Neuronal stem cell (in vitro differentiated cells): ENCODE data around the gene SYNE3.

ENCODE experiments used
- DNase-seq: peaks from one replicate; pipeline ENCODE4 v3.0.0-alpha.2; 2013; ENCODE audit warnings: low spot score
- H2AFZ ChIP-seq: one replicate; pipeline ENCODE4 v1.6.1; 2013; ENCODE audit warnings: mild to moderate bottlenecking, low read length, inconsistent platforms
- H2AK5ac ChIP-seq: 2 replicates; pipeline ENCODE4 v1.6.1; 2013; ENCODE audit warnings: low read depth, mild to moderate bottlenecking, inconsistent platforms, low read length, moderate library complexity, mixed read lengths
- H2BK120ac ChIP-seq: 2 replicates; pipeline ENCODE4 v1.6.1; 2013; ENCODE audit warnings: low read depth, mild to moderate bottlenecking, inconsistent platforms, low read length, moderate library complexity, mixed read lengths
- H2BK12ac ChIP-seq: one replicate; pipeline ENCODE4 v1.6.1; 2013; ENCODE audit warnings: low read length, inconsistent platforms
- H2BK15ac ChIP-seq: 2 replicates; pipeline ENCODE4 v1.6.1; 2013; ENCODE audit warnings: mild to moderate bottlenecking, low read length, inconsistent platforms, mixed read lengths
- H2BK5ac ChIP-seq: one replicate; pipeline ENCODE4 v1.6.1; 2013; ENCODE audit warnings: inconsistent platforms, mild to moderate bottlenecking, low read length, moderate library complexity
- H3K14ac ChIP-seq: one replicate; pipeline ENCODE4 v1.6.1; 2013; ENCODE audit warnings: low read length, inconsistent platforms
- H3K18ac ChIP-seq: 2 replicates; pipeline ENCODE4 v1.6.1; 2013; ENCODE audit warnings: low read length, inconsistent platforms
- H3K23ac ChIP-seq: 2 replicates; pipeline ENCODE4 v1.6.1; 2013; ENCODE audit warnings: low read depth, mild to moderate bottlenecking, mixed read lengths, low read length, inconsistent platforms; ENCODE audit not compliant: poor library complexity
- H3K27ac ChIP-seq: replicated peaks from 3 replicates; pipeline ENCODE4 v1.5.1; 2013; ENCODE audit warnings: low read length, inconsistent platforms
- H3K27me3 ChIP-seq, 3 experiments: 2 replicates each; pipeline ENCODE4 v1.6.1; 2013; ENCODE audit warnings: low read length in 3 of 3, mild to moderate bottlenecking in 2 of 3, inconsistent platforms in 1 of 3, low read depth in 1 of 3, mixed read lengths in 1 of 3, moderate library complexity in 1 of 3; ENCODE audit not compliant: control insufficient read depth in 3 of 3, insufficient read depth in 3 of 3
- H3K36me3 ChIP-seq, 2 donors: replicated peaks in 1 of 2; 2 replicates each; pipeline ENCODE4 v1.6.1; 2013; ENCODE audit warnings: low read length in 2 of 2; ENCODE audit not compliant: control insufficient read depth in 2 of 2, insufficient read depth in 2 of 2
- H3K4ac ChIP-seq: 2 replicates; pipeline ENCODE4 v1.6.1; 2013; ENCODE audit warnings: inconsistent platforms, mild to moderate bottlenecking, low read length, moderate library complexity
- H3K4me1 ChIP-seq, 2 donors: 1 replicate in 1 of 2; 2 replicates in 1 of 2; pipeline ENCODE4 v1.6.1; 2013; ENCODE audit warnings: low read length in 2 of 2, low read depth in 1 of 2; ENCODE audit not compliant: control insufficient read depth in 2 of 2, insufficient read depth in 1 of 2
- H3K4me2 ChIP-seq: one replicate; pipeline ENCODE4 v1.6.1; 2013; ENCODE audit warnings: mild to moderate bottlenecking, low read length, inconsistent platforms; ENCODE audit not compliant: insufficient read depth, poor library complexity, severe bottlenecking
- H3K4me3 ChIP-seq, 2 donors: 2 replicates each; pipeline ENCODE4 v1.5.1; 2013; ENCODE audit warnings: low read length in 2 of 2, mild to moderate bottlenecking in 2 of 2, inconsistent platforms in 1 of 2, moderate library complexity in 1 of 2
- H3K79me1 ChIP-seq: one replicate; pipeline ENCODE4 v1.6.1; 2013; ENCODE audit warnings: low read depth, mild to moderate bottlenecking, inconsistent platforms, low read length, moderate library complexity
- H3K9ac ChIP-seq: one replicate; pipeline ENCODE4 v1.6.1; 2013; ENCODE audit warnings: mild to moderate bottlenecking, low read depth, low read length, inconsistent platforms; ENCODE audit not compliant: poor library complexity
- H3K9me3 ChIP-seq, 2 donors: replicated peaks in 1 of 2; 2 replicates each; pipeline versions ENCODE3 to v1.6.1; 2013; ENCODE audit warnings: low read length in 2 of 2, mild to moderate bottlenecking in 2 of 2, inconsistent platforms in 1 of 2, low read depth in 1 of 2, mixed read lengths in 1 of 2, moderate library complexity in 1 of 2; ENCODE audit not compliant: control insufficient read depth in 2 of 2, insufficient read depth in 1 of 2
- H4K8ac ChIP-seq: one replicate; pipeline ENCODE4 v1.6.1; 2013; ENCODE audit warnings: low read depth, mild to moderate bottlenecking, inconsistent platforms, low read length, moderate library complexity
- H4K91ac ChIP-seq: one replicate; pipeline ENCODE4 v1.6.1; 2013; ENCODE audit warnings: low read length, low read depth, mild to moderate bottlenecking, inconsistent platforms; ENCODE audit not compliant: poor library complexity
- WGBS, 2 donors: extraction: QIAGEN DNeasy Blood & Tissue Kit; methylation state at CpG; one replicate each; pipeline ENCODE4 v1.1.7; 2013; ENCODE audit warnings: missing lambda C conversion rate in 2 of 2, mixed read lengths in 1 of 2; ENCODE audit not compliant: insufficient read length in 2 of 2, insufficient replicate concordance in 1 of 2; ENCODE audit errors: extremely low coverage in 2 of 2; 5-methylcytosine and 5-hydroxymethylcytosine counted together

Gene SYNE3

DNA sequence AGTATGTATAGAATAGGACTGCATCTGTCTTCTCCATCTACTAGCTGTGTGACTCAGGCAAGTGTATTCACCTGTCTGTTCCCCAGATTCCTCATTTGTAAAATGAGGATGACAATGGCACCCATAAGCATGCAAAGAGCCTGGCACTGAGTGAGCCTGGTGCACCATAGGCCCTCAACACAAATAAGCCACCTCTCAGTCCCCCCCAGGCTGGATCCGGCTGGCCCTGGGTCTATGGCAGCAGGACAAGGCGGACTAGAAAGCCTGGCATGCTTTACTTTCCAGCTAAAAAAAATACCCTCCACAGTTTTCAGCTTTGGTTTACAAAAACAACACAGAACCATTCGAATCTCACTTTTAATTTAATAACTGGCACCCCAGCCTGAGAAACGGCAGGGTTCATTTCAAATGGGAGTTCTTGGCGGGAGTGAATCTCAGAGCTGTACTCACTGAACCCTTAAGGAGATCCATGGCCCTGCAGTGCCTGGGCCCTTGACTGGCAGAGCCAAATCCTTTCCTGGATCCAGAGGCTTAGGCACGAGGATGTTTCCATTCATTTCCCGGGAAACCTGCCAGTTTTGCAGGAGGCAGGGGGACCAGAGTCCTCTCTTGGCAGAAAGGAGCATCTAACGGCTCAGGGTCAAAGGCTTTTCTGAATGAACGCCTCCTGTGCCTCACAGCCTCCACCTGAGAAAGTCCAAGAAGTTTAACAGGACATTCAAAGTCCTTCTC lies 17.7 kb downstream of the SYNE3 start:
- Histone ChIP-seq H3K4me2 (no peak overlapping the region), H3K14ac (no peak overlapping the region), H3K27ac (no peak overlapping the region), H2BK120ac (no peak overlapping the region), H3K9ac (no peak overlapping the region), H3K27me3 (peaks cover 0 to 17% (median 0%) of the 10 kb centered on the region in 3 experiments), H2AFZ (no peak overlapping the region), H3K9me3 (no peaks in the 10 kb centered on the region), H3K36me3 (no peaks in the 10 kb centered on the region), H3K4me3 (no peak overlapping the region), H3K4ac (no peak overlapping the region), H3K18ac (no peak overlapping the region), H3K23ac (no peak overlapping the region), H3K79me1 (no peaks in the 10 kb centered on the region), H3K4me1 (peaks cover 8 to 9% of the 10 kb centered on the region in 2 donors), H4K91ac (no peak overlapping the region), H4K8ac (no peak overlapping the region), H2AK5ac (no peak overlapping the region), H2BK12ac (no peak overlapping the region), H2BK15ac (no peak overlapping the region), H2BK5ac (no peak overlapping the region)
- no peak for DNase-seq
- WGBS, 2 donors, result no CpG with 5 or more reads among the region's 9 CpGs

DNA sequence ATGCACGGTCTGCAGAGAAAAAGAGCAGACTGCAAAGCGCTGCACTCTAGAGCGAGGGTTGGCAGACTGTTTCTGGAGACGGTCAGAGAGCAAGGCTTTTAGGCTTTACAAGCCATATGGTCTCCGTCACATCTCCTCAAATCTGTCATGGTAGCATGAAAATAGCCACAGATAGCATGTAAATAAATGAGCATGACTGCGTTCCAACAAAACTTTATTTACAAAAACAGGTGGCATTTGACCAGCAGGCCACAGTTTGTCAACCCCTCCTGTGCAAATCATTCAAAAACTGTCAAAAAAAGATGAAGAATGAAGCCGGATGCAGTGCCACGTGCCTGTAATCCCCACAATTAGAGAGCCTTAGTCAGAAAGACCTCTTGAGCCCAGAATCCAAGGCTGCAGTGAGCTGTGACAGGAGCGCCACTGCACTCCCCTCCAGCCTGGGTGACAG lies 18.9 kb downstream of the SYNE3 start:
- Histone ChIP-seq H2BK15ac (no peak overlapping the region), H3K9me3 (no peaks in the 10 kb centered on the region), H2BK5ac (no peak overlapping the region), H3K4me3 (no peak overlapping the region), H3K36me3 (no peaks in the 10 kb centered on the region), H3K27ac (no peak overlapping the region), H2AK5ac (no peak overlapping the region), H2AFZ (no peak overlapping the region), H2BK12ac (no peak overlapping the region), H3K14ac (no peak overlapping the region), H4K91ac (no peak overlapping the region), H3K4ac (no peak overlapping the region), H3K4me1 (peaks cover 8 to 9% of the 10 kb centered on the region in 2 donors), H3K79me1 (no peaks in the 10 kb centered on the region), H3K9ac (no peak overlapping the region), H4K8ac (no peak overlapping the region), H3K23ac (no peak overlapping the region), H3K4me2 (no peak overlapping the region), H3K27me3 (peaks cover 0 to 17% (median 0%) of the 10 kb centered on the region in 3 experiments), H3K18ac (no peak overlapping the region), H2BK120ac (no peak overlapping the region)
- WGBS, 2 donors, result no CpG with 5 or more reads among the region's 9 CpGs
- DNase-seq, result no peak

DNA sequence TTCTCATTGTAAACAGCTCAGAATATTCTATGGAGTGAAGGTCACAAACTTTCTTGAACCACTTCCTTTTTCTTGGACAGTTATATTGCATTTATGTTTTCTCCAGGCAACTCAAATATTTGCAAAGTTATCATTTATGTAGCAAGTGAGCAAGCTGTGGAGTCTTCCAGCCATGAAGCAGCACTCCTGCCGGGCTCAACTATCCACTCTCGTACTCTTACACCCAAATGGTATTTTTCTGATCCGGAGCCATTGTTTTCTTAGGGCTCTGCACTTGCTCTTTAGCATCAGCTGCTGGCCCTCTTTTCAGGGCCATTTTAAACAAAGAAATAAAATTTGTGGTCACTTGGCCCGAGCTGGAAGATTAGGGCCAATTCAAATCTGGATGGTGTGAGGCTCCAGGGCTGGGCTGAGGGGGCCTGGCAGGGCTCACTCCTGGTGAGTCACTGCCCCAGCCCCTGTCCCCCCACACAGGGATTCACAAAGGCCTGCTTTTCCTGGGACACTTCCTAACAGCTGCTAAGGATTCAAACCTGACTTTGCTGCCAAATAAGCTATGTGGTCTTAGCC lies 19.7 kb downstream of the SYNE3 start:
- H3K27ac ChIP-seq, result no peak overlapping the region
- H3K4ac ChIP-seq, result no peak overlapping the region
- H3K14ac ChIP-seq, result no peak overlapping the region
- no peak overlapping the region for H2BK15ac ChIP-seq
- H3K36me3 ChIP-seq, result no peaks in the 10 kb centered on the region
- H3K27me3 ChIP-seq, result peaks cover 0 to 13% (median 0%) of the 10 kb centered on the region in 3 experiments
- no peak overlapping the region for H3K18ac ChIP-seq
- H3K9ac ChIP-seq, result no peak overlapping the region
- no peak overlapping the region for H3K23ac ChIP-seq
- WGBS, 2 donors, result no CpG with 5 or more reads among the region's 4 CpGs
- H4K8ac ChIP-seq, result no peak overlapping the region
- H4K91ac ChIP-seq, result no peak overlapping the region
- no peak overlapping the region for H2BK120ac ChIP-seq
- no peak overlapping the region for H2BK12ac ChIP-seq
- H2BK5ac ChIP-seq, result no peak overlapping the region
- peaks cover 0 to 2% of the 10 kb centered on the region in 2 donors for H3K9me3 ChIP-seq
- DNase-seq, result no peak
- peaks cover 8 to 9% of the 10 kb centered on the region in 2 donors for H3K4me1 ChIP-seq
- no peak overlapping the region for H3K4me2 ChIP-seq
- no peaks in the 10 kb centered on the region for H3K79me1 ChIP-seq
- no peak overlapping the region for H3K4me3 ChIP-seq
- no peak overlapping the region for H2AK5ac ChIP-seq
- H2AFZ ChIP-seq, result no peak overlapping the region

DNA sequence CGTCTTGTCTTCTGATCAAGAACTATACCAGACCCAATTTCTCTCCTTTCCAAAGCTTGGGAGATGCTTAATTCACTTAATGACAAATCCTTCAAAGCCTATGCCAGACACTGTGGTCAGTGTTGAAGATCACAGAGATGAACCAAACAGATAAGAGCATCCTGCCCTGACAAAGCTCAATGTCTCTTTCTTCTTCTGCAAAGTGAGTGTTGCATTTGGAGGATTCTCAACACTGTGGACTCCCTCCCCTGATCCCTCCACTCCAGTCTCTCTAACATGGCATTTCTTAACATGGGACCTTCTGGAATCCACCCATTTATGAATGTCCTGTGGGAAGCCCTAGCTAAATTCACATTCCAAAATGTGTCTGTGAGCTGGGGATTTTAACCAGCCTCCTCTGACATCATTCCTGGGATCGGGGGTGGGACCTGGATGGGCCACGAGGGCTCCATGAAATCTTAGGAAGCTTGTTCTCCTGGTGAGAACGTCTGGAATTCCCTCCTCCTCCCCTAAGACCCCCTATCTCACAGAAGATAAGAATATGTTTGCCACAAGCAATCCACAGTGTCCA lies 20.3 kb downstream of the SYNE3 start:
- no CpG with 5 or more reads among the region's 4 CpGs for WGBS, 2 donors
- H3K27me3 ChIP-seq, result peaks cover 0 to 7% (median 0%) of the 10 kb centered on the region in 3 experiments
- H3K9me3 ChIP-seq, result peaks cover 0 to 2% of the 10 kb centered on the region in 2 donors
- no peak overlapping the region for H3K18ac ChIP-seq
- H2BK5ac ChIP-seq, result no peak overlapping the region
- H3K4me1 ChIP-seq, result peaks cover 8 to 9% of the 10 kb centered on the region in 2 donors
- no peak overlapping the region for H3K4ac ChIP-seq
- H2BK12ac ChIP-seq, result no peak overlapping the region
- no peak overlapping the region for H3K9ac ChIP-seq
- H3K27ac ChIP-seq, result no peak overlapping the region
- H3K14ac ChIP-seq, result no peak overlapping the region
- no peak overlapping the region for H3K4me2 ChIP-seq
- H3K36me3 ChIP-seq, result no peaks in the 10 kb centered on the region
- no peak for DNase-seq
- no peak overlapping the region for H2BK120ac ChIP-seq
- no peak overlapping the region for H4K91ac ChIP-seq
- no peaks in the 10 kb centered on the region for H3K79me1 ChIP-seq
- H3K23ac ChIP-seq, result no peak overlapping the region
- no peak overlapping the region for H4K8ac ChIP-seq
- no peak overlapping the region for H3K4me3 ChIP-seq
- no peak overlapping the region for H2AK5ac ChIP-seq
- H2AFZ ChIP-seq, result no peak overlapping the region
- H2BK15ac ChIP-seq, result no peak overlapping the region
